SK-N-SH (cell line): Measurements from ENCODE around the gene SYNE1. TPM values are rescaled to one million over a fixed set of nuclear protein-coding genes. Genes with fewer than 3 reads are reported as not detected.
A peak's percentile ranks its signal among the peaks of the same experiment; 100 is the strongest.

ENCODE experiments used
- CTCF ChIA-PET: fragments of 300-600, 350-600 bp; formaldehyde crosslinking; extraction: SDS; loops from one replicate; lab custom pipeline; 2021; lab: Yijun Ruan, JAX
- POLR2A ChIA-PET: fragments of 350-600 bp; sonication (Branson Sonifier 250); formaldehyde crosslinking; extraction: SDS; loops from one replicate; lab custom pipeline; 2020; ENCODE audit warnings: antibody characterized with exemption, inconsistent platforms; lab: Yijun Ruan, JAX
- DNase-seq: peaks from one replicate; pipeline ENCODE4 v3.0.0; 2012
- H2AFZ ChIP-seq: fragments of 200-600 bp; sonication (generic); 2 replicates; pipeline ENCODE4 v1.8.1; 2016; ENCODE audit warnings: antibody characterized with exemption, mild to moderate bottlenecking, low read depth
- H3F3A ChIP-seq: fragments of 200-600 bp; sonication (generic); replicated peaks from 2 replicates; pipeline ENCODE3; 2016; ENCODE audit warnings: antibody characterized with exemption, mild to moderate bottlenecking; ENCODE audit not compliant: insufficient read depth
- H3K27ac ChIP-seq, 2 experiments: fragments of 200-500 bp in 1 of 2; fragments of 200-600 bp in 1 of 2; sonication (Bioruptor generic) in 1 of 2; sonication (generic), shearing (Covaris generic) in 1 of 2; 2 replicates each; pipeline versions ENCODE4 v1.5.1 to v1.6.1; 2014 to 2016; ENCODE audit warnings: low read depth in 2 of 2, inconsistent platforms in 1 of 2, low read length in 1 of 2, mild to moderate bottlenecking in 1 of 2, mixed read lengths in 1 of 2
- H3K27me3 ChIP-seq: fragments of 200-600 bp; sonication (generic), shearing (Covaris generic); 2 replicates; pipeline ENCODE4 v1.6.1; 2016; ENCODE audit warnings: mixed run types; ENCODE audit not compliant: insufficient read depth
- H3K36me3 ChIP-seq, 2 experiments: fragments of 200-500 bp in 1 of 2; fragments of 200-600 bp in 1 of 2; sonication (Bioruptor generic) in 1 of 2; sonication (generic) in 1 of 2; replicated peaks in 1 of 2; 2 replicates each; pipeline versions ENCODE3 to v1.5.1; 2014 to 2016; ENCODE audit warnings: low read length in 1 of 2, mild to moderate bottlenecking in 1 of 2; ENCODE audit not compliant: insufficient read depth in 2 of 2, control insufficient read depth in 1 of 2
- H3K4me1 ChIP-seq, 2 experiments: fragments of 200-500 bp in 1 of 2; fragments of 200-600 bp in 1 of 2; sonication (Bioruptor generic) in 1 of 2; sonication (generic), shearing (Covaris generic) in 1 of 2; 2 replicates each; pipeline versions ENCODE4 v1.5.1 to v1.6.1; 2014 to 2016; ENCODE audit warnings: low read depth in 1 of 2, low read length in 1 of 2, mixed run types in 1 of 2; ENCODE audit not compliant: insufficient read depth in 2 of 2, control insufficient read depth in 1 of 2
- H3K4me2 ChIP-seq: fragments of 200-600 bp; sonication (generic), shearing (Covaris generic); 2 replicates; pipeline ENCODE4 v1.6.1; 2017; ENCODE audit warnings: mixed run types
- H3K4me3 ChIP-seq, 2 experiments: fragments of 200-500 bp in 1 of 2; fragments of 200-600 bp in 1 of 2; sonication (Bioruptor generic) in 1 of 2; sonication (generic), shearing (Covaris generic) in 1 of 2; 2 replicates each; pipeline versions ENCODE4 v1.5.1 to v1.8.1; 2014 to 2016; ENCODE audit warnings: low read depth in 2 of 2, inconsistent platforms in 1 of 2, low read length in 1 of 2, mild to moderate bottlenecking in 1 of 2, mixed read lengths in 1 of 2, moderate library complexity in 1 of 2
- H3K79me2 ChIP-seq: fragments of 200-600 bp; sonication (generic); 2 replicates; pipeline ENCODE4 v1.8.1; 2017; ENCODE audit warnings: mild to moderate bottlenecking; ENCODE audit not compliant: insufficient read depth
- H3K9ac ChIP-seq: fragments of 200-600 bp; sonication (generic); 2 replicates; pipeline ENCODE4 v1.6.1; 2017; ENCODE audit warnings: mixed run types
- H3K9me2 ChIP-seq: fragments of 200-600 bp; sonication (generic); 2 replicates; pipeline ENCODE4 v1.6.1; 2017; ENCODE audit warnings: mixed run types
- H3K9me3 ChIP-seq: fragments of 200-600 bp; sonication (generic); 2 replicates; pipeline ENCODE4 v1.6.1; 2017; ENCODE audit warnings: mixed run types, mild to moderate bottlenecking, moderate library complexity
- H4K20me1 ChIP-seq: fragments of 200-600 bp; sonication (generic); 2 replicates; pipeline ENCODE4 v1.6.1; 2017; ENCODE audit warnings: mild to moderate bottlenecking, mixed run types; ENCODE audit not compliant: insufficient read depth
- CTCF ChIP-seq: fragments of 200-600 bp; sonication (generic); IDR thresholded peaks from 2 replicates; pipeline ENCODE4 v1.6.1; 2017; ENCODE audit warnings: antibody characterized with exemption, mild to moderate bottlenecking, moderate library complexity
- ELF1 ChIP-seq: IDR thresholded peaks from 2 replicates; pipeline ENCODE4 v1.4.0; 2012
- EZH2phosphoT487 ChIP-seq: fragments of 200-600 bp; sonication (generic); IDR thresholded peaks from 2 replicates; pipeline ENCODE4 v1.6.1; 2017; ENCODE audit warnings: low read depth, mixed run types, mild to moderate bottlenecking, antibody characterized with exemption, moderate library complexity, borderline replicate concordance
- FOXJ3 ChIP-seq: sonication (generic); formaldehyde crosslinking; IDR thresholded peaks from 2 replicates; pipeline ENCODE4 v1.5.1; 2020; ENCODE audit warnings: mild to moderate bottlenecking, missing genetic modification reagents
- FOXM1 ChIP-seq: IDR thresholded peaks from 2 replicates; pipeline ENCODE4 v1.4.0; 2012; ENCODE audit warnings: low read depth, mild to moderate bottlenecking
- GABPA ChIP-seq: IDR thresholded peaks from 2 replicates; pipeline ENCODE4 v1.4.0; 2012; ENCODE audit warnings: low read depth, mild to moderate bottlenecking
- IRF3 ChIP-seq: fragments of 150-350 bp; IDR thresholded peaks from 2 replicates; pipeline ENCODE4 v1.6.1; 2016; ENCODE audit warnings: mild to moderate bottlenecking, low read depth, low read length
- JUND ChIP-seq: IDR thresholded peaks from 2 replicates; pipeline ENCODE4 v1.4.0; 2012
- MEF2A ChIP-seq: IDR thresholded peaks from 2 replicates; pipeline ENCODE4 v1.4.0; 2012; ENCODE audit warnings: low read depth, borderline replicate concordance
- MXI1 ChIP-seq: IDR thresholded peaks from 2 replicates; pipeline ENCODE4 v1.6.1; 2012; ENCODE audit warnings: mild to moderate bottlenecking, low read depth, low read length, improper control_type of control experiment
- NFIC ChIP-seq: IDR thresholded peaks from 2 replicates; pipeline ENCODE4 v1.4.0; 2012; ENCODE audit warnings: borderline replicate concordance
- RFX5 ChIP-seq: IDR thresholded peaks from 2 replicates; pipeline ENCODE4 v1.6.1; 2012; ENCODE audit warnings: mild to moderate bottlenecking, improper control_type of control experiment, low read length
- SIN3A ChIP-seq: IDR thresholded peaks from 2 replicates; pipeline ENCODE4 v1.6.1; 2012; ENCODE audit warnings: low read depth, mild to moderate bottlenecking, low read length, moderate library complexity, borderline replicate concordance
- SMC3 ChIP-seq: IDR thresholded peaks from 2 replicates; pipeline ENCODE4 v1.6.1; 2012; ENCODE audit warnings: low read depth, low read length, improper control_type of control experiment
- TAF1 ChIP-seq: IDR thresholded peaks from 2 replicates; pipeline ENCODE4 v1.6.1; 2012; ENCODE audit warnings: low read depth, mild to moderate bottlenecking, low read length, moderate library complexity, borderline replicate concordance
- TCF12 ChIP-seq: IDR thresholded peaks from 2 replicates; pipeline ENCODE4 v1.4.0; 2012
- USF1 ChIP-seq: IDR thresholded peaks from 2 replicates; pipeline ENCODE4 v1.4.0; 2012; ENCODE audit warnings: low read depth, borderline replicate concordance
- YY1 ChIP-seq: IDR thresholded peaks from 2 replicates; pipeline ENCODE4 v1.4.0; 2012; ENCODE audit warnings: low read depth, mild to moderate bottlenecking
- WGBS: methylation state at CpG from one replicate; pipeline ENCODE4 v1.1.6; 2017; ENCODE audit warnings: low lambda C conversion rate; 5-methylcytosine and 5-hydroxymethylcytosine counted together
- polyA plus RNA-seq, 3 experiments: library from polyadenylated mRNA; depleted of rRNA; stranded (reverse); fragments of >200 nt; gene quantifications; 2 replicates each; pipeline ENCODE4 v1.2.3, GENCODE V29; 2012
- TF ChIP-seq, protein P1 (sequence below): IDR thresholded peaks from 2 replicates; pipeline ENCODE4 v1.4.0; 2012; ENCODE audit warnings: low read depth, borderline replicate concordance
- TF ChIP-seq, protein P2 (sequence below): IDR thresholded peaks from 2 replicates; pipeline ENCODE4; 2012
- TF ChIP-seq, protein P3 (sequence below): IDR thresholded peaks from 2 replicates; pipeline ENCODE4 v1.6.1; 2012; ENCODE audit warnings: mild to moderate bottlenecking, low read depth, low read length, moderate library complexity

SYNE1 gene
- polyA plus RNA-seq, 1 of the 3 experiments (the other 2 are of a cell fraction): 31.1 TPM

GRCh38 chr6:152380993-152381898 lies 255.9 kb downstream of the SYNE1 start:
- WGBS: under 1% methylated on average over 17 of the region's 17 CpGs
- DNase-seq: peak; percentile 39
- H3K4me3 ChIP-seq: peak overlapping the region; percentile 59 to 76
- H3K9ac ChIP-seq: peak overlapping the region; percentile 99
- CTCF ChIA-PET: interaction anchor here (0.7 to 1.3 kb wide), 3 partner anchors 17 to 1317 kb away, joined by 3 to 4 read pairs (median 3); no protein-coding TSS in a partner anchor
- peak overlapping the region; percentile 97 to 99 for H3K27ac ChIP-seq
- H3K27me3 ChIP-seq: no peaks in the 10 kb centered on the region
- H3F3A ChIP-seq: peaks cover 31% of the 10 kb centered on the region
- peak overlapping the region; percentile 91 for H3K4me2 ChIP-seq
- H3K79me2 ChIP-seq: peaks cover 48% of the 10 kb centered on the region
- no peaks in the 10 kb centered on the region for H3K9me3 ChIP-seq
- H4K20me1 ChIP-seq: peaks cover 14% of the 10 kb centered on the region; the same call in 1 of the 2 replicates
- H3K36me3 ChIP-seq: peaks cover 4 to 36% of the 10 kb centered on the region in 2 experiments
- POLR2A ChIA-PET: interaction anchor here (1.0 kb wide), 1 partner anchor 80 kb away, joined by 4 read pairs; no protein-coding TSS in a partner anchor
- peaks cover 0 to 11% of the 10 kb centered on the region in 2 experiments; a peak in 2 of 4 replicates for H3K4me1 ChIP-seq
- H2AFZ ChIP-seq: no peak overlapping the region
- no peaks in the 10 kb centered on the region for H3K9me2 ChIP-seq
- TF ChIP-seq EZH2phosphoT487 (no peak), FOXM1 (no peak), SMC3 (0 out of 2 replicates have a peak, but pooled peaks have one; percentile 3), FOXJ3 (CRISPR knock-in tag) (0 out of 2 replicates have a peak, but pooled peaks have one; percentile 35), NFIC (no peak), USF1 (no peak), MEF2A (no peak), JUND (peak; percentile 60), TAF1 (peak; percentile 68; the same call in 1 of the 2 replicates), GABPA (no peak), ELF1 (no peak), YY1 (0 out of 2 replicates have a peak, but pooled peaks have one; percentile 25), CTCF (no peak), SIN3A (no peak), MXI1 (peak; percentile 52; the same call in 1 of the 2 replicates), TCF12 (peak; percentile 74), IRF3 (no peak), RFX5 (no peak)
- TF ChIP-seq, protein P1, sequence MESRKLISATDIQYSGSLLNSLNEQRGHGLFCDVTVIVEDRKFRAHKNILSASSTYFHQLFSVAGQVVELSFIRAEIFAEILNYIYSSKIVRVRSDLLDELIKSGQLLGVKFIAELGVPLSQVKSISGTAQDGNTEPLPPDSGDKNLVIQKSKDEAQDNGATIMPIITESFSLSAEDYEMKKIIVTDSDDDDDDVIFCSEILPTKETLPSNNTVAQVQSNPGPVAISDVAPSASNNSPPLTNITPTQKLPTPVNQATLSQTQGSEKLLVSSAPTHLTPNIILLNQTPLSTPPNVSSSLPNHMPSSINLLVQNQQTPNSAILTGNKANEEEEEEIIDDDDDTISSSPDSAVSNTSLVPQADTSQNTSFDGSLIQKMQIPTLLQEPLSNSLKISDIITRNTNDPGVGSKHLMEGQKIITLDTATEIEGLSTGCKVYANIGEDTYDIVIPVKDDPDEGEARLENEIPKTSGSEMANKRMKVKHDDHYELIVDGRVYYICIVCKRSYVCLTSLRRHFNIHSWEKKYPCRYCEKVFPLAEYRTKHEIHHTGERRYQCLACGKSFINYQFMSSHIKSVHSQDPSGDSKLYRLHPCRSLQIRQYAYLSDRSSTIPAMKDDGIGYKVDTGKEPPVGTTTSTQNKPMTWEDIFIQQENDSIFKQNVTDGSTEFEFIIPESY: no peak
- TF ChIP-seq, protein P2, sequence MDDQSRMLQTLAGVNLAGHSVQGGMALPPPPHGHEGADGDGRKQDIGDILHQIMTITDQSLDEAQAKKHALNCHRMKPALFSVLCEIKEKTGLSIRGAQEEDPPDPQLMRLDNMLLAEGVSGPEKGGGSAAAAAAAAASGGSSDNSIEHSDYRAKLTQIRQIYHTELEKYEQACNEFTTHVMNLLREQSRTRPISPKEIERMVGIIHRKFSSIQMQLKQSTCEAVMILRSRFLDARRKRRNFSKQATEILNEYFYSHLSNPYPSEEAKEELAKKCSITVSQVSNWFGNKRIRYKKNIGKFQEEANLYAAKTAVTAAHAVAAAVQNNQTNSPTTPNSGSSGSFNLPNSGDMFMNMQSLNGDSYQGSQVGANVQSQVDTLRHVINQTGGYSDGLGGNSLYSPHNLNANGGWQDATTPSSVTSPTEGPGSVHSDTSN: peak; percentile 52
- TF ChIP-seq, protein P3, sequence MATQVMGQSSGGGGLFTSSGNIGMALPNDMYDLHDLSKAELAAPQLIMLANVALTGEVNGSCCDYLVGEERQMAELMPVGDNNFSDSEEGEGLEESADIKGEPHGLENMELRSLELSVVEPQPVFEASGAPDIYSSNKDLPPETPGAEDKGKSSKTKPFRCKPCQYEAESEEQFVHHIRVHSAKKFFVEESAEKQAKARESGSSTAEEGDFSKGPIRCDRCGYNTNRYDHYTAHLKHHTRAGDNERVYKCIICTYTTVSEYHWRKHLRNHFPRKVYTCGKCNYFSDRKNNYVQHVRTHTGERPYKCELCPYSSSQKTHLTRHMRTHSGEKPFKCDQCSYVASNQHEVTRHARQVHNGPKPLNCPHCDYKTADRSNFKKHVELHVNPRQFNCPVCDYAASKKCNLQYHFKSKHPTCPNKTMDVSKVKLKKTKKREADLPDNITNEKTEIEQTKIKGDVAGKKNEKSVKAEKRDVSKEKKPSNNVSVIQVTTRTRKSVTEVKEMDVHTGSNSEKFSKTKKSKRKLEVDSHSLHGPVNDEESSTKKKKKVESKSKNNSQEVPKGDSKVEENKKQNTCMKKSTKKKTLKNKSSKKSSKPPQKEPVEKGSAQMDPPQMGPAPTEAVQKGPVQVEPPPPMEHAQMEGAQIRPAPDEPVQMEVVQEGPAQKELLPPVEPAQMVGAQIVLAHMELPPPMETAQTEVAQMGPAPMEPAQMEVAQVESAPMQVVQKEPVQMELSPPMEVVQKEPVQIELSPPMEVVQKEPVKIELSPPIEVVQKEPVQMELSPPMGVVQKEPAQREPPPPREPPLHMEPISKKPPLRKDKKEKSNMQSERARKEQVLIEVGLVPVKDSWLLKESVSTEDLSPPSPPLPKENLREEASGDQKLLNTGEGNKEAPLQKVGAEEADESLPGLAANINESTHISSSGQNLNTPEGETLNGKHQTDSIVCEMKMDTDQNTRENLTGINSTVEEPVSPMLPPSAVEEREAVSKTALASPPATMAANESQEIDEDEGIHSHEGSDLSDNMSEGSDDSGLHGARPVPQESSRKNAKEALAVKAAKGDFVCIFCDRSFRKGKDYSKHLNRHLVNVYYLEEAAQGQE: 0 out of 2 replicates have a peak, but pooled peaks have one; percentile 16
